HEK293 (cell line): ENCODE data around the gene PMF1.

Experiments used
- CTCF ChIA-PET: fragments of 350-600 bp; formaldehyde crosslinking; extraction: SDS; loops from one replicate; lab custom pipeline; 2021; ENCODE audit warnings: antibody characterized with exemption; lab: Yijun Ruan, JAX
- POLR2A ChIA-PET: fragments of 300-600 bp; formaldehyde crosslinking; extraction: SDS; loops from one replicate; lab custom pipeline; 2020; ENCODE audit warnings: antibody characterized with exemption, inconsistent platforms; lab: Yijun Ruan, JAX
- H3K27ac ChIP-seq: fragments of 200-500 bp; sonication (Bioruptor generic); 2 replicates; pipeline ENCODE4 v1.5.1; 2014; ENCODE audit warnings: low read depth, low read length, control low read depth, inconsistent platforms; ENCODE audit errors: extremely low read depth
- H3K36me3 ChIP-seq, 2 experiments: fragments of 200-500 bp in 1 of 2; sonication (Bioruptor generic) in 1 of 2; 1 replicate in 1 of 2; 2 replicates in 1 of 2; pipeline ENCODE4 v1.5.1; 2014 to 2017; ENCODE audit warnings: inconsistent platforms in 2 of 2, low read length in 2 of 2; ENCODE audit not compliant: control insufficient read depth in 2 of 2, insufficient read depth in 1 of 2
- H3K4me1 ChIP-seq: fragments of 200-500 bp; sonication (Bioruptor generic); 2 replicates; pipeline ENCODE4 v1.5.1; 2014; ENCODE audit warnings: mild to moderate bottlenecking, low read length, inconsistent platforms; ENCODE audit not compliant: control insufficient read depth, insufficient read depth
- H3K4me3 ChIP-seq: 2 replicates; pipeline ENCODE4 v1.5.1; 2011; ENCODE audit warnings: low read depth, mild to moderate bottlenecking, control low read depth, low read length, moderate library complexity
- H3K9me3 ChIP-seq: fragments of 200-500 bp; sonication (Bioruptor generic); 2 replicates; pipeline ENCODE4 v1.5.1; 2014; ENCODE audit warnings: low read depth, low read length, inconsistent platforms; ENCODE audit not compliant: control insufficient read depth, insufficient read depth
- INSM2 ChIP-seq: fragments of 450-650 bp; formaldehyde crosslinking; IDR thresholded peaks from 2 replicates; pipeline ENCODE4 v1.5.1; 2016; ENCODE audit warnings: missing biosample characterization, missing genetic modification characterization
- KLF16 ChIP-seq: fragments of 450-650 bp; formaldehyde crosslinking; IDR thresholded peaks from 2 replicates; pipeline ENCODE4 v1.5.1; 2017; ENCODE audit warnings: missing biosample characterization, missing genetic modification characterization
- MYNN ChIP-seq: fragments of 450-650 bp; formaldehyde crosslinking; IDR thresholded peaks from 2 replicates; pipeline ENCODE4 v1.5.1; 2016; ENCODE audit warnings: missing biosample characterization, missing genetic modification characterization, borderline replicate concordance
- OSR2 ChIP-seq: fragments of 450-650 bp; formaldehyde crosslinking; IDR thresholded peaks from 2 replicates; pipeline ENCODE4 v1.5.1; 2016; ENCODE audit warnings: missing biosample characterization, missing genetic modification characterization
- PBX3 ChIP-seq: sonication (generic); formaldehyde crosslinking; IDR thresholded peaks from 2 replicates; pipeline ENCODE4 v1.8.1; 2022; ENCODE audit warnings: mild to moderate bottlenecking, moderate library complexity, missing genetic modification reagents
- PRDM1 ChIP-seq: fragments of 450-650 bp; formaldehyde crosslinking; IDR thresholded peaks from 2 replicates; pipeline ENCODE4; 2016; ENCODE audit warnings: missing biosample characterization, missing genetic modification characterization
- SALL2 ChIP-seq: fragments of 450-650 bp; formaldehyde crosslinking; IDR thresholded peaks from 2 replicates; pipeline ENCODE4 v1.5.0; 2017; ENCODE audit warnings: missing biosample characterization, mild to moderate bottlenecking, missing genetic modification characterization, borderline replicate concordance
- SCRT2 ChIP-seq: fragments of 450-650 bp; formaldehyde crosslinking; IDR thresholded peaks from 2 replicates; pipeline ENCODE4 v1.5.1; 2016; ENCODE audit warnings: missing biosample characterization, missing genetic modification characterization
- SP7 ChIP-seq: fragments of 450-650 bp; formaldehyde crosslinking; IDR thresholded peaks from 2 replicates; pipeline ENCODE4 v1.5.1; 2016; ENCODE audit warnings: missing biosample characterization, missing genetic modification characterization
- ZBTB17 ChIP-seq: fragments of 450-650 bp; formaldehyde crosslinking; IDR thresholded peaks from 2 replicates; pipeline ENCODE4 v1.5.1; 2016; ENCODE audit warnings: missing biosample characterization, missing genetic modification characterization
- ZBTB21 ChIP-seq: fragments of 450-650 bp; formaldehyde crosslinking; IDR thresholded peaks from 2 replicates; pipeline ENCODE4 v1.5.1; 2017; ENCODE audit warnings: missing biosample characterization, missing genetic modification characterization
- ZFHX2 ChIP-seq: fragments of 450-650 bp; formaldehyde crosslinking; conservative IDR thresholded peaks from 2 replicates; pipeline ENCODE4 v1.5.1; 2016; ENCODE audit warnings: missing biosample characterization, missing genetic modification characterization
- ZNF121 ChIP-seq: fragments of 450-650 bp; formaldehyde crosslinking; IDR thresholded peaks from 2 replicates; pipeline ENCODE4 v1.5.1; 2016; ENCODE audit warnings: missing biosample characterization, missing genetic modification characterization
- ZNF18 ChIP-seq: fragments of 450-650 bp; formaldehyde crosslinking; IDR thresholded peaks from 2 replicates; pipeline ENCODE4 v1.5.1; 2016; ENCODE audit warnings: missing biosample characterization, missing genetic modification characterization
- ZNF184 ChIP-seq: fragments of 450-650 bp; IDR thresholded peaks from 2 replicates; pipeline ENCODE4 v1.5.1; 2018; ENCODE audit warnings: missing biosample characterization, mild to moderate bottlenecking, missing genetic modification characterization
- ZNF19 ChIP-seq: fragments of 450-650 bp; formaldehyde crosslinking; IDR thresholded peaks from 2 replicates; pipeline ENCODE4; 2016; ENCODE audit warnings: missing biosample characterization, missing genetic modification characterization, low read depth
- ZNF266 ChIP-seq: fragments of 450-650 bp; formaldehyde crosslinking; IDR thresholded peaks from 2 replicates; pipeline ENCODE4 v1.5.1; 2016; ENCODE audit warnings: missing biosample characterization, missing genetic modification characterization, low read depth
- ZNF292 ChIP-seq: fragments of 450-650 bp; formaldehyde crosslinking; IDR thresholded peaks from 2 replicates; pipeline ENCODE4 v1.5.1; 2016; ENCODE audit warnings: low read depth, missing biosample characterization, missing genetic modification characterization, borderline replicate concordance
- ZNF366 ChIP-seq: fragments of 450-650 bp; formaldehyde crosslinking; conservative IDR thresholded peaks from 2 replicates; pipeline ENCODE4 v1.5.1; 2016; ENCODE audit warnings: missing biosample characterization, missing genetic modification characterization
- ZNF488 ChIP-seq: fragments of 450-650 bp; formaldehyde crosslinking; IDR thresholded peaks from 2 replicates; pipeline ENCODE4 v1.5.1; 2016; ENCODE audit warnings: missing biosample characterization, missing genetic modification characterization
- ZNF629 ChIP-seq: fragments of 450-650 bp; formaldehyde crosslinking; IDR thresholded peaks from 2 replicates; pipeline ENCODE4 v1.5.1; 2017; ENCODE audit warnings: missing biosample characterization, missing genetic modification characterization
- ZNF707 ChIP-seq: fragments of 450-650 bp; formaldehyde crosslinking; IDR thresholded peaks from 2 replicates; pipeline ENCODE4 v1.5.1; 2016; ENCODE audit warnings: missing biosample characterization, missing genetic modification characterization
- ZNF792 ChIP-seq: fragments of 450-650 bp; formaldehyde crosslinking; IDR thresholded peaks from 2 replicates; pipeline ENCODE4 v1.5.1; 2016; ENCODE audit warnings: missing biosample characterization, missing genetic modification characterization
- ZSCAN16 ChIP-seq: fragments of 450-650 bp; formaldehyde crosslinking; IDR thresholded peaks from 2 replicates; pipeline ENCODE4 v1.5.1; 2016; ENCODE audit warnings: missing biosample characterization, missing genetic modification characterization

Gene PMF1

GRCh38 chr1:156230473-156230837, 17.6 kb downstream of the PMF1 start:
- ChIA-PET CTCF (interaction anchor here (8.7 kb wide), 1 partner anchor 85 kb away, joined by 210 read pairs; no protein-coding TSS in a partner anchor), POLR2A (interaction anchor here (1.0 to 1.7 kb wide), 2 partner anchors 18 to 81 kb away, joined by 3 to 4 read pairs; partner anchors contain the start of gene PMF1)
- H3K4me1 ChIP-seq = no peaks in the 10 kb centered on the region
- TF ChIP-seq ZNF18 (tag by site-specific recombination) = no peak
- TF ChIP-seq ZNF629 (tag by site-specific recombination) = no peak
- H3K36me3 ChIP-seq = peaks cover 8 to 18% of the 10 kb centered on the region in 2 experiments; a peak in 2 of 3 replicates
- no peak overlapping the region for H3K4me3 ChIP-seq
- H3K9me3 ChIP-seq = no peaks in the 10 kb centered on the region
- H3K27ac ChIP-seq = no peak overlapping the region

- H3K4me1 ChIP-seq = no peaks in the 10 kb centered on the region
- no peak for TF ChIP-seq ZSCAN16 (tag by site-specific recombination)
- TF ChIP-seq ZBTB17 (tag by site-specific recombination) = 0 out of 2 replicates have a peak, but pooled peaks have one; percentile 24
- peak; percentile 73 for TF ChIP-seq SCRT2 (tag by site-specific recombination)
- 0 out of 2 replicates have a peak, but pooled peaks have one; percentile 35 for TF ChIP-seq OSR2 (tag by site-specific recombination)
- no peak for TF ChIP-seq MYNN (tag by site-specific recombination)
- TF ChIP-seq, all 188 proteins: peak for 3
- Histone ChIP-seq H3K4me3 (no peak overlapping the region), H3K27ac (no peak overlapping the region), H3K36me3 (peaks cover 9 to 26% of the 10 kb centered on the region in 2 experiments; a peak in 2 of 3 replicates), H3K9me3 (no peaks in the 10 kb centered on the region)
- ChIA-PET CTCF (interaction anchor here (0.7 to 2.0 kb wide), 7 partner anchors 17 to 136 kb away, joined by 3 to 11 read pairs (median 4); no protein-coding TSS in a partner anchor), POLR2A (interaction anchor here (0.5 to 2.5 kb wide), 5 partner anchors 15 to 92 kb away, joined by 3 to 13 read pairs (median 4); partner anchors contain the start of genes PMF1 and SMG5)
Measured at GRCh38 chr1:156232201-156232894, 19.5 kb downstream of the PMF1 start.

- H3K9me3 ChIP-seq = no peaks in the 10 kb centered on the region
- H3K4me3 ChIP-seq = no peak overlapping the region
- TF ChIP-seq ZNF292 (tag by site-specific recombination) (no peak), ZNF266 (no peak), SALL2 (tag by site-specific recombination) (no peak), ZNF629 (tag by site-specific recombination) (peak; percentile 46; the same call in 1 of the 2 replicates), ZNF19 (no peak), KLF16 (tag by site-specific recombination) (no peak), ZFHX2 (tag by site-specific recombination) (0 out of 2 replicates have a peak, but pooled peaks have one; percentile 4), ZNF366 (tag by site-specific recombination) (peak; percentile 35; the same call in 1 of the 2 replicates), INSM2 (tag by site-specific recombination) (no peak), PRDM1 (peak; percentile 69), PBX3 (no peak), ZNF488 (tag by site-specific recombination) (no peak), ZNF707 (tag by site-specific recombination) (no peak), ZBTB21 (0 out of 2 replicates have a peak, but pooled peaks have one; percentile 28), ZNF184 (tag by site-specific recombination) (no peak), ZNF792 (tag by site-specific recombination) (no peak), SP7 (tag by site-specific recombination) (no peak), ZNF121 (tag by site-specific recombination) (peak; percentile 74)
- ChIA-PET POLR2A (interaction anchor here (0.5 to 2.5 kb wide), 5 partner anchors 16 to 187 kb away, joined by 3 to 13 read pairs (median 3); partner anchors contain the start of genes PMF1 and SLC25A44), CTCF (interaction anchor here (0.7 to 3.0 kb wide), 7 partner anchors 9 to 241 kb away, joined by 3 to 19 read pairs (median 9); no protein-coding TSS in a partner anchor)
- H3K4me1 ChIP-seq = no peaks in the 10 kb centered on the region
- peaks cover 14 to 30% of the 10 kb centered on the region in 2 experiments; a peak in 2 of 3 replicates for H3K36me3 ChIP-seq
- H3K27ac ChIP-seq = no peak overlapping the region
Measured at GRCh38 chr1:156233426-156234127, 20.8 kb downstream of the PMF1 start.
